Measurements from ENCODE around the gene CCNT1.

CCNT1 gene

DNA sequence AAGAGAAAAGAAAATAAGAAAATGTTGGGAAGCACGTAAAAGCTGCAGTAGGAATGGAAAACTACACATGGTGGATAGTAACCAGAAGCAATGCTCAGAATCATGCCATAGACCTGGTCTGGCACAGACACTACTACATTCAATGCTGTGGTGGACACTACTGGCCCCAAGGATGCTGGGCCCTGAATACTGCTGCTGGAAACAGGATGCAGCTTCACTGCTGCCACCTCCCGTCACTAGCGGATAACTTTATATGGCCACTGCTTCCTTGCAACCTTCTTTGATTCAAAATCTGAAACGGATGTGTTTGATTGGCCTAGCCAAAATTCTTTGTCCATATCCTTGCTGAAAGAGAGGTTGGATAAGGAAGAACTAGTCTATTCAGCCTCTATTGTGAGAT lies 41.7 kb upstream of the CCNT1 start:
- no peak overlapping the region for H2AFZ ChIP-seq (ENCODE audit: low read depth)
- H4K20me1 ChIP-seq (ENCODE audit: insufficient read depth), result no peaks in the 10 kb centered on the region
- H3K27ac ChIP-seq, result no peak overlapping the region
- no peaks in the 10 kb centered on the region for H3K36me3 ChIP-seq (ENCODE audit: insufficient read depth)
- 0 out of 2 replicates have a peak, but pooled peaks cover 4% of the 10 kb centered on the region for H3K27me3 ChIP-seq (ENCODE audit: insufficient read depth, low read depth)
- TF ChIP-seq, protein P1, sequence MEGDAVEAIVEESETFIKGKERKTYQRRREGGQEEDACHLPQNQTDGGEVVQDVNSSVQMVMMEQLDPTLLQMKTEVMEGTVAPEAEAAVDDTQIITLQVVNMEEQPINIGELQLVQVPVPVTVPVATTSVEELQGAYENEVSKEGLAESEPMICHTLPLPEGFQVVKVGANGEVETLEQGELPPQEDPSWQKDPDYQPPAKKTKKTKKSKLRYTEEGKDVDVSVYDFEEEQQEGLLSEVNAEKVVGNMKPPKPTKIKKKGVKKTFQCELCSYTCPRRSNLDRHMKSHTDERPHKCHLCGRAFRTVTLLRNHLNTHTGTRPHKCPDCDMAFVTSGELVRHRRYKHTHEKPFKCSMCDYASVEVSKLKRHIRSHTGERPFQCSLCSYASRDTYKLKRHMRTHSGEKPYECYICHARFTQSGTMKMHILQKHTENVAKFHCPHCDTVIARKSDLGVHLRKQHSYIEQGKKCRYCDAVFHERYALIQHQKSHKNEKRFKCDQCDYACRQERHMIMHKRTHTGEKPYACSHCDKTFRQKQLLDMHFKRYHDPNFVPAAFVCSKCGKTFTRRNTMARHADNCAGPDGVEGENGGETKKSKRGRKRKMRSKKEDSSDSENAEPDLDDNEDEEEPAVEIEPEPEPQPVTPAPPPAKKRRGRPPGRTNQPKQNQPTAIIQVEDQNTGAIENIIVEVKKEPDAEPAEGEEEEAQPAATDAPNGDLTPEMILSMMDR (conservative IDR thresholded peaks at IDR 0.05; ENCODE audit: low read depth, low read length), result no peak
- no peaks in the 10 kb centered on the region for H3K79me2 ChIP-seq (ENCODE audit: insufficient read depth, low read depth)
- peaks cover 8% of the 10 kb centered on the region for H3K4me1 ChIP-seq (ENCODE audit: low read depth, poor library complexity, severe bottlenecking)
- H3K9ac ChIP-seq, result no peak overlapping the region
- H3K4me3 ChIP-seq (IDR thresholded peaks at IDR 0.05; ENCODE audit: insufficient read depth, low read depth, low read length), result no peak overlapping the region
- no peak overlapping the region for H3K4me2 ChIP-seq

DNA sequence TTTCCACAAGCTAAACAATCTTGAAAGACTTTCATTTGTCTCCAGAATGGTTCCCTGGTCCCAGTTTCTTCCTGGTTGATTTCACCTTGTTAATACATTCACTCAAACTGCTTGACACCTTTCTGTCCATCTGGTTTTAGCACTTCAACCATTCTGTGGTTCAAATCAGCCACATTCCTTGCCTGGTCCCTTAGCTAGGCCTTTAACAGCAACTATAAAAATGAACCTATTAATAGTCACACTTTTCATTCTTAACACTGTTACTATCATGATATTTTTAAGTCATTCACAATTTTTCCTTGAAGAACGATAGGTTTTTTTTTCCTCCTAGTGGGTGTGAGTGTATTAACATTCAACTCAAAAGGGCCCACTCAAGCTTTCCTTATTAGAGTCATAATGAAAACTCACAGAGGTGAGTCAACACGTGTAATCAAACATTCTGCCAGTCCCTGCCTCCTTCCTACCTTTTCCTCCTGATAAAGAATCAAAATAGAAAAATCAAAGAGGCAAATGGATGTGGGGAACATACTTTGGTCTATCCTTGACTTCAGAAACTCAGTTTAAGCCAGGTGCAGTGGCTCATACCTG lies 34.4 kb upstream of the CCNT1 start:
- H3K79me2 ChIP-seq (ENCODE audit: insufficient read depth, low read depth), result no peaks in the 10 kb centered on the region
- H3K4me2 ChIP-seq, result no peak overlapping the region
- H4K20me1 ChIP-seq (ENCODE audit: insufficient read depth), result no peaks in the 10 kb centered on the region

DNA sequence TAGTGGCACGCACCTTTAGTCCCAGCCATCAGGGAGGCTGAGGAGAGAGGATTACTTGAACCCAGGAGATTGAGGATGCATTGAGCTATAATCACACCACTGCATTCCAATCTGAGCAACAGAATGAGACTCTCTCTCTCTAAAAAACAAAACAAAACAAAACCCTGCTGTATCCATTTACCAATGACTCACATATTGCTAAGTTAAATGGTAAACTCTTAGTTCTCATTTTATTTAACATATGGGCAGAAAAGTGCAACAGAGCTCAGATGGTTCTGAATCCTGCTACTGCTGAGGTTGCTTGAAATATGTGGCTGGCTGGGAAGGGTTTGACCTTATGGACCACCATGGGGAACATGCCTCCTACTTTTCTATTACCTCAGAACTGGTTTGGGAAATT lies 33.7 kb upstream of the CCNT1 start:
- H3K79me2 ChIP-seq (ENCODE audit: insufficient read depth, low read depth), result no peaks in the 10 kb centered on the region
- H4K20me1 ChIP-seq (ENCODE audit: insufficient read depth), result no peaks in the 10 kb centered on the region
- TF ChIP-seq, protein P1 (conservative IDR thresholded peaks at IDR 0.05; ENCODE audit: low read depth, low read length), result no peak
- H3K27me3 ChIP-seq (ENCODE audit: insufficient read depth, low read depth), result no peaks in the 10 kb centered on the region
- H2AFZ ChIP-seq (ENCODE audit: low read depth), result no peak overlapping the region
- H3K27ac ChIP-seq, result no peak overlapping the region
- H3K4me3 ChIP-seq (IDR thresholded peaks at IDR 0.05; ENCODE audit: insufficient read depth, low read depth, low read length), result no peak overlapping the region
- H3K4me1 ChIP-seq (ENCODE audit: low read depth, poor library complexity, severe bottlenecking), result peaks cover 39% of the 10 kb centered on the region
- H3K4me2 ChIP-seq, result no peak overlapping the region
- no peaks in the 10 kb centered on the region for H3K36me3 ChIP-seq (ENCODE audit: insufficient read depth)
- H3K9ac ChIP-seq, result no peak overlapping the region

More for the DNA sequence above, 34.4 kb upstream of the CCNT1 start:
- H3K36me3 ChIP-seq (ENCODE audit: insufficient read depth), result no peaks in the 10 kb centered on the region
- no peak overlapping the region for H3K9ac ChIP-seq
- TF ChIP-seq, protein P1 (conservative IDR thresholded peaks at IDR 0.05; ENCODE audit: low read depth, low read length), result no peak
- H3K27ac ChIP-seq, result no peak overlapping the region
- no peak overlapping the region for H3K4me3 ChIP-seq (IDR thresholded peaks at IDR 0.05; ENCODE audit: insufficient read depth, low read depth, low read length)
- H3K27me3 ChIP-seq (ENCODE audit: insufficient read depth, low read depth), result no peaks in the 10 kb centered on the region
- H2AFZ ChIP-seq (ENCODE audit: low read depth), result no peak overlapping the region
- peaks cover 33% of the 10 kb centered on the region for H3K4me1 ChIP-seq (ENCODE audit: low read depth, poor library complexity, severe bottlenecking)

- Histone ChIP-seq H3K4me1 (ENCODE audit: low read depth, poor library complexity, severe bottlenecking) (peaks cover 50% of the 10 kb centered on the region), H3K4me2 (peak overlapping the region; percentile 69), H3K27me3 (ENCODE audit: insufficient read depth, low read depth) (no peaks in the 10 kb centered on the region), H3K79me2 (ENCODE audit: insufficient read depth, low read depth) (no peaks in the 10 kb centered on the region), H3K9ac (peak overlapping the region; percentile 39; the same call in 1 of the 2 replicates), H4K20me1 (ENCODE audit: insufficient read depth) (no peaks in the 10 kb centered on the region), H3K36me3 (ENCODE audit: insufficient read depth) (no peaks in the 10 kb centered on the region), H2AFZ (ENCODE audit: low read depth) (peak overlapping the region; percentile 47; the same call in 1 of the 2 replicates), H3K4me3 (IDR thresholded peaks at IDR 0.05; ENCODE audit: insufficient read depth, low read depth, low read length) (no peak overlapping the region), H3K27ac (peak overlapping the region; percentile 86)
- TF ChIP-seq, protein P1 (conservative IDR thresholded peaks at IDR 0.05; ENCODE audit: low read depth, low read length), result no peak
Measured at GRCh38 chr12:48744251-48745008, 27.9 kb upstream of the CCNT1 start.
